Panc1 (cell line): ENCODE data around the gene PON2. TPM values are rescaled to one million over a fixed set of nuclear protein-coding genes. Genes with fewer than 3 reads are reported as not detected.

ENCODE experiments used
- ATAC-seq: fragments of 200-7000 bp; cut with Tn5 transposase; 2 replicates; pipeline ENCODE4 v1.9.1; 2020; ENCODE audit warnings: mild to moderate bottlenecking, moderate library complexity
- BruUV-seq: library from RNA; stranded (reverse); fragments of 400-500 nt; replicated peaks from 2 replicates; lab custom pipeline; 2021; lab: Mats Ljungman, UMichigan
- CTCF ChIA-PET: fragments of 300-600 bp; sonication (Branson Sonifier 250); formaldehyde crosslinking; loops from one replicate; lab custom pipeline; 2022; ENCODE audit warnings: antibody characterized with exemption; lab: Charles Lee
- POLR2A ChIA-PET: fragments of 300-600 bp; sonication (Branson Sonifier 250); formaldehyde crosslinking; loops from one replicate; lab custom pipeline; 2022; ENCODE audit warnings: antibody characterized with exemption; lab: Charles Lee
- DNase-seq: peaks from one replicate; pipeline ENCODE4 v3.0.0-alpha.2; 2010; ENCODE audit warnings: low read depth, low spot score
- H3K27ac ChIP-seq: 2 replicates; pipeline ENCODE4 v1.5.1; 2011; ENCODE audit warnings: mild to moderate bottlenecking, low read length, inconsistent platforms
- H3K27me3 ChIP-seq: fragments of 200-500 bp; sonication (Bioruptor generic); 2 replicates; pipeline ENCODE4 v1.6.0; 2014; ENCODE audit warnings: low read length, inconsistent platforms; ENCODE audit not compliant: control insufficient read depth, insufficient read depth
- H3K36me3 ChIP-seq: fragments of 200-500 bp; sonication (Bioruptor generic); 2 replicates; pipeline ENCODE4 v1.5.1; 2014; ENCODE audit warnings: inconsistent platforms, mild to moderate bottlenecking, low read length, moderate library complexity; ENCODE audit not compliant: control insufficient read depth, insufficient read depth
- H3K4me1 ChIP-seq: 2 replicates; pipeline ENCODE4 v1.5.1; 2011; ENCODE audit warnings: inconsistent platforms, mild to moderate bottlenecking, low read length, moderate library complexity; ENCODE audit not compliant: control insufficient read depth, insufficient read depth
- H3K4me3 ChIP-seq, 2 experiments: 2 replicates each; pipeline ENCODE4 v1.5.1; 2011 to 2012; ENCODE audit warnings: low read depth in 2 of 2, low read length in 2 of 2, mild to moderate bottlenecking in 2 of 2, inconsistent platforms in 1 of 2, moderate library complexity in 1 of 2
- H3K9me3 ChIP-seq: fragments of 200-500 bp; sonication (Bioruptor generic); 2 replicates; pipeline ENCODE4 v1.5.1; 2014; ENCODE audit warnings: low read depth, mild to moderate bottlenecking, inconsistent platforms, low read length, moderate library complexity; ENCODE audit not compliant: control insufficient read depth, insufficient read depth
- CTCF ChIP-seq: fragments of 450-650 bp; IDR thresholded peaks from 2 replicates; pipeline ENCODE4 v1.5.1; 2017; ENCODE audit warnings: mild to moderate bottlenecking
- POLR2AphosphoS5 ChIP-seq: IDR thresholded peaks from 2 replicates; pipeline ENCODE4 v1.6.1; 2012; ENCODE audit warnings: mild to moderate bottlenecking, low read depth, low read length, moderate library complexity
- REST ChIP-seq, 2 experiments: IDR thresholded peaks; 2 replicates each; pipeline ENCODE4 v1.6.1; 2011 to 2012; ENCODE audit warnings: low read depth in 2 of 2, control low read depth in 1 of 2, low read length in 1 of 2, mild to moderate bottlenecking in 1 of 2, moderate library complexity in 1 of 2; ENCODE audit not compliant: insufficient read depth in 1 of 2
- SIN3A ChIP-seq: IDR thresholded peaks from 2 replicates; pipeline ENCODE4 v1.6.1; 2012; ENCODE audit warnings: low read depth, mild to moderate bottlenecking, low read length, moderate library complexity, borderline replicate concordance; ENCODE audit not compliant: insufficient read depth
- TCF7L2 ChIP-seq: IDR thresholded peaks from 2 replicates; pipeline ENCODE4 v1.6.1; 2011; ENCODE audit warnings: mild to moderate bottlenecking, low read depth, low read length, inconsistent platforms
- in situ Hi-C: cut with HindIII; loops from 2 replicates; pipeline ENCODE4 v1.10.0; 2016; ENCODE audit warnings: low sequenced_read_pairs, low pct_unique_long_range_greater_than_20kb
- intact Hi-C: fragments of 100-400 bp; cut with micrococcal nuclease; formaldehyde crosslinking; loops from one replicate; pipeline ENCODE4 v1.10.0; 2022; ENCODE audit not compliant: unreplicated experiment
- total RNA-seq: library from RNA; stranded (reverse); gene quantifications from one replicate; pipeline ENCODE4 v1.2.1, GENCODE V29; 2021; ENCODE audit not compliant: unreplicated experiment

The PON2 gene
- total RNA-seq, 1 experiment from 2014 or later, result 116 TPM

GRCh38 chr7:95405208-95405607 lies 29.6 kb downstream of the PON2 start:
- TF ChIP-seq POLR2AphosphoS5, result no peak
- no peak for TF ChIP-seq TCF7L2
- no peak for TF ChIP-seq CTCF
- no peak for TF ChIP-seq REST (IDR thresholded peaks at IDR 0.05; ENCODE audit: insufficient read depth in 1 of 2, low read depth in 2 of 2, low read length in 1 of 2)
- no peak for TF ChIP-seq SIN3A
- POLR2A ChIA-PET, result no interaction called here
- BruUV-seq, result no TSS peak

GRCh38 chr7:95404316-95404865 lies 30.4 kb downstream of the PON2 start:
- no TSS peak for BruUV-seq
- in situ Hi-C loops (no loop called here), intact Hi-C loops (no loop called here)
- Histone ChIP-seq H3K27me3 (no peaks in the 10 kb centered on the region), H3K9me3 (no peaks in the 10 kb centered on the region), H3K27ac (no peak overlapping the region), H3K4me3 (no peak overlapping the region), H3K4me1 (no peaks in the 10 kb centered on the region), H3K36me3 (peaks cover 13% of the 10 kb centered on the region)
- TF ChIP-seq SIN3A, result no peak
- no peak for TF ChIP-seq POLR2AphosphoS5
- TF ChIP-seq TCF7L2, result no peak
- TF ChIP-seq CTCF, result no peak
- no peak for TF ChIP-seq REST (IDR thresholded peaks at IDR 0.05; ENCODE audit: insufficient read depth in 1 of 2, low read depth in 2 of 2, low read length in 1 of 2)
- ATAC-seq (no peak), DNase-seq (no peak)
- ChIA-PET CTCF (no interaction called here), POLR2A (no interaction called here)

More at GRCh38 chr7:95405208-95405607, 29.6 kb downstream of the PON2 start:
- CTCF ChIA-PET, result no interaction called here
- ATAC-seq (no peak), DNase-seq (no peak)
- no peak overlapping the region for H3K27ac ChIP-seq
- H3K36me3 ChIP-seq, result peaks cover 15% of the 10 kb centered on the region
- intact Hi-C loops, result no loop called here
- H3K4me1 ChIP-seq, result no peaks in the 10 kb centered on the region
- no peak overlapping the region for H3K4me3 ChIP-seq
- H3K9me3 ChIP-seq, result no peaks in the 10 kb centered on the region
- in situ Hi-C loops, result no loop called here
- no peaks in the 10 kb centered on the region for H3K27me3 ChIP-seq
